ENCODE measurements around the gene YOD1.

YOD1 gene

DNA sequence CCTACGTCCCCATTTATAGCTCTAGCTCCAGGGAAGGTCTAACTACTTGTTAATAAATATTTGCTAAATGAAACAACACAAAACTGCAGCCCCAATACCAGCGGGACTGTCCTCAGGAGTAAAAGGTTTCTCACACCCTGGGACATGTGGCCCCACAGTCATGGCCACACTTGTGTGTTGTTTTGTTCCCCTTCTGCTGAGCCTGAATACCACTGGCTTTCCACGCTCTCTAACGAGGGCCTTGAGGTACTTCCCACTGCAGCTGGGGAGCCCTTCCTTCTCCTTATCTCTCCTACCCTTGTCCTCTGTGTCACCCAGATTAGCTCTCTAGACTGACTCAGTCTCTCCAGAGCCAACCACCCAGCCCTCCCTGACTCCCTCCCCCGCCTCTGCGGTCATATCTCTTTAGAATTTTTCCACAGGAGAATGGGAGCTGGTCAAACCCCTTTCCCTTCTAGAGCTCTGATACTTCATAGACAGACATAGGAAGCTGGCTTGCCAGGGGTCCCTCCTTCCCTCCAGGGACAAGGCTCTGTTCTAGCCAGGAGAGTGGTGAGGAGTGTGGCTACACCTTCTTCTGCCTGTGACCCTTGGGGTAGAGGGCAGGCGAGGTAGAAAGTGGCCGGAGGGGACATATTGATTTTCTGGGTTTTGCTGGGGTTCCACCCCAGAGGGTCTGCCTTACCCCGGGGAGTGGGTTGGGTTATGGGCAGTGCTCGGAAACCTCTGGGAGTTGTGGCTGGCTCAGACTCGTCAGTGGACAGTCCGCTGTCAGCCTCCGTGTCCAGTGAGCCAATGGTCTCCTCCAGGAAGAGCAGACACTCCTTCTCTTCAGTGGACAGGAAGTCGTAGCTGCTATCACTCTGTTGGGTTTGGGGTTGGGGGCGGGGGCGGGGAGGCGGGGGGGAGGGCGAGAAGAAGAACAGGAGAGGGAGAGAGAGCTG lies 26.5 kb downstream of the YOD1 start:
- no peak for DNase-seq

GRCh38 chr1:207022996-207023679 lies 27.9 kb downstream of the YOD1 start:
- no peak for DNase-seq

- DNase-seq, result no peak
These were observed 29.0 kb downstream of the YOD1 start for GRCh38 chr1:207021876-207022596.

GRCh38 chr1:207021139-207021861 lies 29.7 kb downstream of the YOD1 start:
- DNase-seq, result no peak

DNA sequence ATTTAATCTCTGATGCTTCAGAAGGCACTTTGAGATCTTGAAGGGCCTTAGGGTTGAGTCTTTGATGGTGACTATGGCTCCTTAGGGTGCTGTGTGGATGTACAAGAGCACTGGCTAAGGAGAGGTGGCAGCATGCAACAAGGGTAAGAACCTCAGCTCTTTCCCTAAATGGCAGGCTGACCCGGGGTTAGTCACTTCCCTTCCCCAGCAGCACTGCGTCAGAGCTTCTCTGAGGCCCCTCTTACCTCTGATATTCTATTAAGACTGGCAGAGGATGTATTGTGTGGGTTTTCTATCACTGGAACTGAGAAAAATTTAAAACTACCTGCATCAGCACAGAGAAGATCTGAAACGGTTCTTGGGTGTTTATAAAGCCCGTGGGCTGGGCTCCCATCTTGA lies 30.3 kb downstream of the YOD1 start:
- DNase-seq, result no peak

DNA sequence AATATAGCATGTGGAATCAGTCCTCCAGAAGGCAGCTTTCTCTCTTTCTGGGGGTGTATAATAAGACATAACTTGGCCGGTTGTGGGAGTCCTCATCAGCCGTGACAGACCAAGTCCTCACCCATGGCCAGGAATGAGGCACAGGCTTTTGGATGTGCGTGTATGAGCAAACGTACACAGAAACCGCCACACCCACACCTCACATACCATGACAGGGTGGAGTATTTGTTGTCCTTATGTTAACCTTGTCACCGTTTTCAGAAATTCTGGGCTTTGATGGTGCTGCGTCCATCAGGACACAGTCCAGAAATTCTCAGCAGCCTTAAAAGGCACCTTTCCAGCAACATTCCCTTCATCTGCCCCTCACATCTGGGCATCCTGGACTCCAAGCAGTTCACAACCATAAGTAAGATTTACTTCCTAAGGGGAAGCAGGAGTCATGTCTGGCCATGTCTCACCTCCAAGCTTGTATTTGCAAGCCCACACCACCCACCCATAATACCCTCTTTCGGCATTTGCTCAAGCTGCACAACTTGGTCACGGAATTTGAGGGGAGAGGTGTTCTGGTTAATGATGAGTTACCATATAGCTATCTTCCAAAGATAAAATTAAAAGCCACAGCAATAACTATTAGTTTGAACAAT lies 30.8 kb downstream of the YOD1 start:
- DNase-seq, result no peak

DNA sequence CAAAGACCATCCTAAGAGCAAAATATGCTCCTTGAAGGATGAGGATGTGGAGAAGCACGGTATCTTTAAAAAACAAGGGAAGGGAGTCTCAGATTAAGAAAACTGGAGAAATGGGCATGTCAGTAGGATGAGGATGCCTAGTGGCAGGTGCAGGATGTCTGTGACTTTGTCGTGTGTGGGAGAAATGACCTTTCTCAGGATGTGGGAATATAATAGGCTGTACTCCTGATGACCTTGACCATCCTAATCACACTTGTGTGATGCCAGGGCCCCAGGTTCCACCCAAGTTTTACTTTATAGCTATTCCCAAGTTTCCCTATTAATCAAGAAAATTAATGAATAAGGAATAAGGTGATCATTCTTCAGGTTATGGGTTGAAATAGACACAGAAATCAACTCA lies 31.3 kb downstream of the YOD1 start:
- no peak for DNase-seq

- DNase-seq, result no peak
These were observed 31.8 kb downstream of the YOD1 start for GRCh38 chr1:207019161-207019560.

GRCh38 chr1:207018707-207019106 lies 32.3 kb downstream of the YOD1 start:
- DNase-seq, result no peak

DNA sequence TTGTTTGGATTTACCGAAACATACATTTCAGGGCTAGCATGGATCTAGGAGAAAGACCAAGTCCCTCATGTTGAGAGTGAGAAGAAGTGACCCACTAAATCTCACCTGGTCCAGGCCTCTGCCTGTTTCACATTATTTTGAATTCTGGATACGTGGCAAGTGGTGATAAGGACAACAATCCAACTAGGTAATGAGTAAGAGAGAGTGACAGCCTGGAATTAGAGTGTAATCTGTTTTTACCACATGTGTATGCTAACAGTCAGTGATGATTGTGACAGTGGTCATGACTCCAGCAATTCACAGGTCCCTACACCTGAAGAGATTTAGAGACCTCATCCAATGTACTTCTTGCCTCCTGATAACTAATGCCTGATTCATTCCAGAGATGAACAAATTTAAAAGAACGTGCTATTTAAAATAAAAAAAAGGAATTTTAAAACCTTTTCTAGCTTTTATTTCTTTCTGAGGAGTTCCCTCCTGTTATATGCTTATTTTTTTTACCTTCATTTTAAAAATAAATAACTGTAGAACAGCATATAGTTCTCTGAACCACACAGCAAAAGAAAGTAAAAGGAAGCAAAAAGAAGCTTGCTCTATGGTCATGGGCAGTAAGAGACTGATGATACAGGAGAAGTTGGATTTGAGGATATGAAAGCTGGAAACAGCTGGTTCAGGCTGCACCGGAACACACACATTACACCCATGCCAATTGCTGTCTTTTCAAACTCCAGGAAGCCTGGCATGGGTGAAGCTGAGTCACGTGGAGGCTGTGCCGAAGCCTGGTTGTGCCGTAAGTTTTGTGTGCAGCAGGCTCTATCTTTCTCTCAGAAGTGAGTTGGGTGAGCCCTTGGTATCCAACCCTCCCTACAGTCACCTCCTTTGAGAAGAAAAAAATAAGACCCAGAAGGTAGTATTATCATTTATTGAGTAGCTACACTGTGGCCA lies 33.1 kb downstream of the YOD1 start:
- no peak for DNase-seq

DNA sequence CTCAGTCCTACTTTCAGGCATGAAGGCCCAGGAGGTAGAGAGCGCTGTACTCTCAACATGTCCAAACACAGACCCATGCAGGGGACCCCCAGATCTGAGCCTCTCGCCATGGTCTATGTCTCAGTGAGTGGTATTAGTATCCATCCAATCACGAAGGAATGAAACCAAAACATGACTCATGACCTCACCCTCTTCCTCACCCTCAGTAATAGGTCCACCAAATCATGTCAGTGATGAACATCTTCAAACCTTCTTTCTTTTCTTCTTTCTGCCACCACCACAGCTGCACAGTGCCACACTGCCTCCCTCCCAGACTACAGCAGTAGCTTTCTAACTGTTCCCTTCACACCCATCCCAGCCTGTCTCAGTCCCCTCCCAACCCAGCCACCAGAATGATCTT lies 35.2 kb downstream of the YOD1 start:
- DNase-seq, result no peak

- no peak for DNase-seq
These were observed 36.3 kb downstream of the YOD1 start for GRCh38 chr1:207014728-207015127.

DNA sequence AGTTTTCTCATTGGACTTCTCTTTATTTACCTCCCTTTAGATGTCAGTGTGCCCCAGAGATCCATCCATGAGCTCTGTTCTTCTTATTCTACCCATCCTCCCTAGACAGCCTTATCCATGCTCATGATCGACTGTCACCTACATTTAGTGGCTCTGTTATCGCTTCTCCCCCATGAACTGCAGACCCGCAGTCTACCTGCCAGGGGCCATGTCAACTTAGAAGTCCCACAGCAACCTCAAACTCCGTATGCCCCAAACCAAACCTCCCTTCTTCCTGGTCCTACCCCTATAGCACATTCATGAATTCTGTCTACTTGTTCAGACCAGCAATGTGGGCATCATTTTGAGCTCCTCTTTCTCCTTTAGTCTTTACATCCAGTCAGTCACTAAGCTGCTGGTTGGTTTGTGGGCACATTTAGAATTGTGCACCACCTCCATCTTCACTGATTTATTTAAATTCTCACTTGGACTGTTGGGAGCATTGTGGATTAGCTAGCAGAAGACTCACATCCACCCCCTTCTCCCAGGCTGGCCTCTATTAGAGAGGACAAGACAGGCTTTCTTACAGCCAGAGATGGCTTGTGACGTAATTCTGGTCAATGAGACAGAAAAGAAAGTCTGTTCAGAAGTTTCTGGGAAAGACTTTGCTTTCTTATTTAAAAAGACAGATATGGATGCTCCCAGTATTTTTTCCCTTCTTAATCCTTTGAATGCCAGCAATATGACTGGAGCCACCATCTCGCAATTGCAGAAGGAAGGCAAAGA lies 37.5 kb downstream of the YOD1 start:
- no peak for DNase-seq

GRCh38 chr1:207010726-207011125 lies 40.3 kb downstream of the YOD1 start:
- no peak for DNase-seq

- DNase-seq, result no peak
These were observed 41.1 kb downstream of the YOD1 start for GRCh38 chr1:207009945-207010344.

- DNase-seq, result no peak
These were observed 41.7 kb downstream of the YOD1 start for GRCh38 chr1:207009182-207009850.

DNA sequence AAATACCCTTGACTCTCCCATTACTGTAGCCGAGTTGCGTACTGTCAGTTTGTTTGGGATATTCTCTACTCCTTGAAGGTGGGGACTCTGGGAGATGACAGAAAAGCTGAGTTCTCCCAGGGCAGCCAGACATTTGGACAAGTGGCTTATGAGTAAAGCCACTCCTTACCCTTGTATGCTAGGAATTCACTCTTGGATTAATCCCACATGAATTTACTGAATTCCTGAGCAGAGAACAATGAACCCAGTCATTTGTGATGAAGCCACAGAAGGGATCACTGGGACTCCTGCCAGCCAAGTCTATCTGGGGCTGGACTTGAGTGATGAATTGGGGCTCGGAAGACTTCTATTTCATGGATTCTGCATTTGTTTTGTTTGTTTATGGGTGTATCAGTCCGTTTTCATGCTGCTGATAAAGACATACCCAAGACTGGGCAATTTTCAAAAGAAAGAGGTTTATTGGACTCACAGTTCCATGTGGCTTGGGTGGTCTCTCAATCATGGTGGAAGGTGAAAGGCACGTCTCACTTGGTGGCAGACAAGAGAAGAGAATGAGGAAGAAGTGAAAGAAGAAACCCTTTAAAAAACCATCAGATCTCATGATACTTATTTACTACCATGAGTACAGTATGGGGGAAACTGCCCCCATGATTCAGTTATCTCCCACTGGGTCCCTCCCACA lies 43.5 kb downstream of the YOD1 start:
- no peak for DNase-seq

- no peak for DNase-seq
These were observed 44.1 kb downstream of the YOD1 start for GRCh38 chr1:207006914-207007313.

DNA sequence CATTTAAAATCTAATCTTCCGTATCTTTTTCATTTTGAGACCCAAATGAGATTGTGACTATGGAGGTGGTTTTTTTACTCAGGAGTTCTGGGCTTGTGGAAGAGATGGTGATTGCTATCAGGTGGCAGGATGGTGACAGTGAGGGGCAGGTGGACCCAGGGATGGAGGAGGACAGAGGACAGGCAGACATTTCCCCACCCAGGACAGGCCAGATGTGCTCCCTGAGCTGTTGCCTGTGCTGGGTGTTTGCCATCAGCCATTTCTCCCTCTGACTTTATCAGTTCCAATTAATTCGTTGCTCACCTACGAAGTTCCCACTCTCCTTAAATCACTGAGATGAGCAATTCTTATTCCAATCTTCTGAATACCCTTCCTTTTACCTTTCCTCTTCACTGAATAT lies 44.9 kb downstream of the YOD1 start:
- DNase-seq, result no peak
